HCT116 (cell line): ENCODE data around the gene MRPS34.

Source experiments
- CEBPB ChIP-seq: IDR thresholded peaks from 2 replicates; pipeline ENCODE4 v1.6.1; 2012; ENCODE audit warnings: low read depth
- CTCF ChIP-seq, 3 experiments: fragments of 200-600 bp in 1 of 3; sonication (generic) in 1 of 3; IDR thresholded peaks in 2 of 3; conservative IDR thresholded peaks in 1 of 3; 2 replicates each; pipeline ENCODE4 v1.5.1; 2012 to 2017; ENCODE audit warnings: low read depth in 2 of 3, low read length in 2 of 3, antibody characterized with exemption in 1 of 3, borderline replicate concordance in 1 of 3, control low read depth in 1 of 3, mild to moderate bottlenecking in 1 of 3, mixed read lengths in 1 of 3, mixed run types in 1 of 3, moderate library complexity in 1 of 3; ENCODE audit not compliant: insufficient read depth in 1 of 3
- EZH2 ChIP-seq: fragments of 200-600 bp; sonication (generic); IDR thresholded peaks from 2 replicates; pipeline ENCODE4 v1.6.1; 2017; ENCODE audit warnings: antibody characterized with exemption, mixed run types
- JUND ChIP-seq: IDR thresholded peaks from 2 replicates; pipeline ENCODE4 v1.6.1; 2012
- POLR2A ChIP-seq: IDR thresholded peaks from 2 replicates; pipeline ENCODE4 v1.7.0; 2011; ENCODE audit warnings: borderline replicate concordance; ENCODE audit not compliant: insufficient read depth, insufficient read length; ENCODE audit errors: extremely low read depth
- TCF7L2 ChIP-seq: IDR thresholded peaks from 2 replicates; pipeline ENCODE4 v1.7.0; 2011; ENCODE audit warnings: borderline replicate concordance, inconsistent platforms; ENCODE audit not compliant: insufficient read depth, insufficient read length; ENCODE audit errors: extremely low read depth
- YY1 ChIP-seq: IDR thresholded peaks from 2 replicates; pipeline ENCODE4 v1.6.1; 2011; ENCODE audit warnings: low read length, low read depth, moderate library complexity, mild to moderate bottlenecking; ENCODE audit not compliant: insufficient replicate concordance; ENCODE audit errors: extremely low read depth

GRCh38 chr16:1731073-1731472 is 41.9 kb downstream of the MRPS34 start:
- TF ChIP-seq CTCF (IDR thresholded peaks at IDR 0.05 in 2 of 3, conservative IDR thresholded peaks at IDR 0.05 in 1 of 3; ENCODE audit: borderline replicate concordance in 1 of 3, insufficient read depth in 1 of 3, low read depth in 2 of 3, low read length in 2 of 3) = no peak
- no peak for TF ChIP-seq POLR2A
- no peak for TF ChIP-seq EZH2
- TF ChIP-seq JUND = no peak
- no peak for TF ChIP-seq CEBPB
- no peak for TF ChIP-seq TCF7L2
- TF ChIP-seq YY1 = no peak
